HepG2 (cell line): ENCODE results near the gene CDK7. TPM values are rescaled to one million over a fixed set of nuclear protein-coding genes. Genes with fewer than 3 reads are reported as not detected.
A peak's percentile ranks its signal among the peaks of the same experiment; 100 is the strongest.

Source experiments
- CEBPG ChIP-seq: IDR thresholded peaks from 2 replicates; pipeline ENCODE4 v1.6.1; 2016
- PHF21A ChIP-seq: sonication (generic); formaldehyde crosslinking; IDR thresholded peaks from 2 replicates; pipeline ENCODE4 v1.5.0; 2020; ENCODE audit warnings: mild to moderate bottlenecking, missing genetic modification reagents
- RARA ChIP-seq: IDR thresholded peaks from 2 replicates; pipeline ENCODE4 v1.6.1; 2016; ENCODE audit warnings: missing genetic modification reagents, missing compliant biosample characterization
- SRF ChIP-seq: IDR thresholded peaks from 2 replicates; pipeline ENCODE4 v1.6.1; 2011; ENCODE audit warnings: mild to moderate bottlenecking, low read depth, low read length, moderate library complexity
- TAF15 ChIP-seq: fragments of 200-400 bp; formaldehyde crosslinking; IDR thresholded peaks from one replicate; pipeline ENCODE4 v1.6.1; 2018; ENCODE audit warnings: mild to moderate bottlenecking, low read depth, low read length; ENCODE audit not compliant: poor library complexity, severe bottlenecking
- ZBTB20 ChIP-seq: sonication (generic); formaldehyde crosslinking; IDR thresholded peaks from 2 replicates; pipeline ENCODE4 v1.8.1; 2023; ENCODE audit warnings: missing genetic modification reagents, low read depth, mild to moderate bottlenecking, borderline replicate concordance
- ZFP41 ChIP-seq: sonication (generic); formaldehyde crosslinking; IDR thresholded peaks from 2 replicates; pipeline ENCODE4 v1.4.0; 2020; ENCODE audit warnings: mild to moderate bottlenecking, missing genetic modification reagents, borderline replicate concordance
- ZNF292 ChIP-seq: sonication (generic); formaldehyde crosslinking; IDR thresholded peaks from 2 replicates; pipeline ENCODE4 v1.8.1; 2022; ENCODE audit warnings: mild to moderate bottlenecking, low read depth, missing genetic modification reagents, borderline replicate concordance
- ZNF343 ChIP-seq: sonication (generic); formaldehyde crosslinking; IDR thresholded peaks from 2 replicates; pipeline ENCODE4 v1.4.0; 2020; ENCODE audit warnings: mild to moderate bottlenecking, missing genetic modification reagents
- ZZZ3 ChIP-seq: sonication (generic); formaldehyde crosslinking; IDR thresholded peaks from 2 replicates; pipeline ENCODE4 v1.4.0; 2020; ENCODE audit warnings: missing genetic modification reagents, mild to moderate bottlenecking, borderline replicate concordance
- polyA plus RNA-seq, 8 experiments: library from polyadenylated mRNA; depleted of rRNA in 3 of 8; stranded (reverse) in 7 of 8; unstranded in 1 of 8; fragments of >200 nt; fragmentation: Illumina TruSeq in 4 of 8; extraction: Trizol in 4 of 8; gene quantifications; 2 replicates each; pipeline versions ENCODE4 v1.2.1 to v1.2.3, GENCODE V29; 2011 to 2016; ENCODE audit warnings: low read depth in 4 of 8, missing spikeins in 1 of 8, mixed read lengths in 1 of 8; ENCODE audit not compliant: insufficient read depth in 1 of 8
- total RNA-seq, 5 experiments: library from RNA; depleted of rRNA; stranded (reverse); fragments of >200 nt; fragmentation: Illumina TruSeq; extraction: Trizol; gene quantifications; 2 replicates each; pipeline ENCODE4 v1.2.3, GENCODE V29; 2016; ENCODE audit warnings: low read depth in 1 of 5
- TF ChIP-seq, protein P1 (sequence below): sonication (generic); formaldehyde crosslinking; IDR thresholded peaks from 2 replicates; pipeline ENCODE4 v1.5.1; 2020; ENCODE audit warnings: mild to moderate bottlenecking, missing genetic modification reagents, borderline replicate concordance
- TF ChIP-seq, protein P2 (sequence below): sonication (generic); IDR thresholded peaks from 2 replicates; pipeline ENCODE4 v1.6.1; 2016; ENCODE audit warnings: low read depth, borderline replicate concordance
- TF ChIP-seq, protein P3 (sequence below): sonication (generic); formaldehyde crosslinking; conservative IDR thresholded peaks from 2 replicates; pipeline ENCODE4 v1.8.1; 2023; ENCODE audit warnings: missing genetic modification reagents
- TF ChIP-seq, protein P4 (sequence below): IDR thresholded peaks from 2 replicates; pipeline ENCODE4 v1.6.1; 2012; ENCODE audit warnings: low read length, improper control_type of control experiment
- TF ChIP-seq, protein P5 (sequence below): sonication (generic); formaldehyde crosslinking; IDR thresholded peaks from 2 replicates; pipeline ENCODE4 v1.4.0; 2020; ENCODE audit warnings: missing genetic modification reagents, borderline replicate concordance
- TF ChIP-seq, protein P6 (sequence below): sonication (generic); formaldehyde crosslinking; IDR thresholded peaks from 2 replicates; pipeline ENCODE4 v1.4.0; 2020; ENCODE audit warnings: missing genetic modification reagents

CDK7 gene
- total and polyA plus RNA-seq, 2 of the 13 experiments (the other 11 are each of a cell fraction or from before 2014, with no cell fraction given), result 41.2 to 54.9 TPM

DNA sequence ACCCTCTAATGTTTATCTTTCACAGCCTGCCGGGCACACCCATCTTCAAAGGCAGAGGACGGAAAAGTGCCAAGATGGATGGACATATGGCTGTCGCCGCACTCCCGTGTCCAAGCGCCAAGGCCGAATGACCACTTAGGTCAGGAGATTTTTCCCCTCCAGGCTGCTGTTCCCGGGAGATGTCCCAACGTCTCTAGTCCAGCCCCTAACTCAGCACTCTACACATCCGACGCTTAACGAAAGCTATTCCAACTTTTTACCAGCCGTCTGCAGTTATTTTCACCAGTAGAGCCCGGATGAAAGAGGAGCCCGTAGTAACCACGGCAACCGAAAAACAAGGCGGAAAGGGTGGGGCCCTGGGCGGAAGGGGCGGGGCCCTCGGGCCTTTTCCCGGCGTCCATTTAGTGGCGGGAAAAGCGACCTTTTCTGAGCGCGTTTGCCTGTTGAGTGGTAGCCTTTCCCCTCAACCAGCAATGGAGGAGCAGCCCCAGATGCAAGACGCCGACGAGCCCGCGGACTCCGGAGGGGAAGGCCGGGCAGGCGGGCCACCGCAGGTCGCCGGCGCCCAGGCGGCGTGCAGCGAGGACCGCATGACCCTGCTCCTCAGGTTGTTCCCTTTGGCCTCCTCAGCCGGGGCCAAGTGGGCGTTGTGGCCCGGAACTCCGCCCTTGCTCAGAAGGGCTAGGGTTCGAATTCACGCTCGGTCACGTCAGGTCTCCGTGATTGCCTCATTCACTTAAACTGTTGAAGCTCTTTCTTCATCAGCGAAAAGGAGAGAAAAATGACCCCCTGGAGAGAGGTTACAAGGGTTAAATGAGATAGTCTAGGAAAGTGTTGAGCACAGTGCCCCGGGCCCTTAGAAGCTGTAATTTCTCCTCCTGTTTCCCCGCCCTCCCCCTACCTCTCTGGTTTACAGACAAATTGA lies 45.3 kb upstream of the CDK7 start, which contains the start of gene CENPH (continued):
- TF ChIP-seq, protein P1, sequence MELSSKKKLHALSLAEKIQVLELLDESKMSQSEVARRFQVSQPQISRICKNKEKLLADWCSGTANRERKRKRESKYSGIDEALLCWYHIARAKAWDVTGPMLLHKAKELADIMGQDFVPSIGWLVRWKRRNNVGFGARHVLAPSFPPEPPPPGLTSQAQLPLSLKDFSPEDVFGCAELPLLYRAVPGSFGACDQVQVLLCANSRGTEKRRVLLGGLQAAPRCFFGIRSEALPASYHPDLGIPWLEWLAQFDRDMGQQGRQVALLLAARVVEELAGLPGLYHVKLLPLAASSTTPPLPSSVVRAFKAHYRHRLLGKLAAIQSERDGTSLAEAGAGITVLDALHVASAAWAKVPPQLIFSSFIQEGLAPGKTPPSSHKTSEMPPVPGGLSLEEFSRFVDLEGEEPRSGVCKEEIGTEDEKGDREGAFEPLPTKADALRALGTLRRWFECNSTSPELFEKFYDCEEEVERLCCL (CRISPR knock-in tag), result no peak
- TF ChIP-seq SRF (no peak), ZNF343 (0 out of 2 replicates have a peak, but pooled peaks have one; percentile 65), TAF15 (no peak), CEBPG (peak; percentile 74), PHF21A (CRISPR knock-in tag) (peak; percentile 81), ZNF292 (no peak), ZFP41 (0 out of 2 replicates have a peak, but pooled peaks have one; percentile 42), ZZZ3 (CRISPR knock-in tag) (0 out of 2 replicates have a peak, but pooled peaks have one; percentile 70), RARA (CRISPR knock-in tag) (peak; percentile 30; the same call in 1 of the 2 replicates), ZBTB20 (no peak)
- TF ChIP-seq, protein P2, sequence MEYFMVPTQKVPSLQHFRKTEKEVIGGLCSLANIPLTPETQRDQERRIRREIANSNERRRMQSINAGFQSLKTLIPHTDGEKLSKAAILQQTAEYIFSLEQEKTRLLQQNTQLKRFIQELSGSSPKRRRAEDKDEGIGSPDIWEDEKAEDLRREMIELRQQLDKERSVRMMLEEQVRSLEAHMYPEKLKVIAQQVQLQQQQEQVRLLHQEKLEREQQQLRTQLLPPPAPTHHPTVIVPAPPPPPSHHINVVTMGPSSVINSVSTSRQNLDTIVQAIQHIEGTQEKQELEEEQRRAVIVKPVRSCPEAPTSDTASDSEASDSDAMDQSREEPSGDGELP, result peak; percentile 13; the same call in 1 of the 2 replicates
- TF ChIP-seq, protein P3, sequence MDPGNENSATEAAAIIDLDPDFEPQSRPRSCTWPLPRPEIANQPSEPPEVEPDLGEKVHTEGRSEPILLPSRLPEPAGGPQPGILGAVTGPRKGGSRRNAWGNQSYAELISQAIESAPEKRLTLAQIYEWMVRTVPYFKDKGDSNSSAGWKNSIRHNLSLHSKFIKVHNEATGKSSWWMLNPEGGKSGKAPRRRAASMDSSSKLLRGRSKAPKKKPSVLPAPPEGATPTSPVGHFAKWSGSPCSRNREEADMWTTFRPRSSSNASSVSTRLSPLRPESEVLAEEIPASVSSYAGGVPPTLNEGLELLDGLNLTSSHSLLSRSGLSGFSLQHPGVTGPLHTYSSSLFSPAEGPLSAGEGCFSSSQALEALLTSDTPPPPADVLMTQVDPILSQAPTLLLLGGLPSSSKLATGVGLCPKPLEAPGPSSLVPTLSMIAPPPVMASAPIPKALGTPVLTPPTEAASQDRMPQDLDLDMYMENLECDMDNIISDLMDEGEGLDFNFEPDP (CRISPR knock-in tag), result 0 out of 2 replicates have a peak, but pooled peaks have one; percentile 32
- TF ChIP-seq, protein P4, sequence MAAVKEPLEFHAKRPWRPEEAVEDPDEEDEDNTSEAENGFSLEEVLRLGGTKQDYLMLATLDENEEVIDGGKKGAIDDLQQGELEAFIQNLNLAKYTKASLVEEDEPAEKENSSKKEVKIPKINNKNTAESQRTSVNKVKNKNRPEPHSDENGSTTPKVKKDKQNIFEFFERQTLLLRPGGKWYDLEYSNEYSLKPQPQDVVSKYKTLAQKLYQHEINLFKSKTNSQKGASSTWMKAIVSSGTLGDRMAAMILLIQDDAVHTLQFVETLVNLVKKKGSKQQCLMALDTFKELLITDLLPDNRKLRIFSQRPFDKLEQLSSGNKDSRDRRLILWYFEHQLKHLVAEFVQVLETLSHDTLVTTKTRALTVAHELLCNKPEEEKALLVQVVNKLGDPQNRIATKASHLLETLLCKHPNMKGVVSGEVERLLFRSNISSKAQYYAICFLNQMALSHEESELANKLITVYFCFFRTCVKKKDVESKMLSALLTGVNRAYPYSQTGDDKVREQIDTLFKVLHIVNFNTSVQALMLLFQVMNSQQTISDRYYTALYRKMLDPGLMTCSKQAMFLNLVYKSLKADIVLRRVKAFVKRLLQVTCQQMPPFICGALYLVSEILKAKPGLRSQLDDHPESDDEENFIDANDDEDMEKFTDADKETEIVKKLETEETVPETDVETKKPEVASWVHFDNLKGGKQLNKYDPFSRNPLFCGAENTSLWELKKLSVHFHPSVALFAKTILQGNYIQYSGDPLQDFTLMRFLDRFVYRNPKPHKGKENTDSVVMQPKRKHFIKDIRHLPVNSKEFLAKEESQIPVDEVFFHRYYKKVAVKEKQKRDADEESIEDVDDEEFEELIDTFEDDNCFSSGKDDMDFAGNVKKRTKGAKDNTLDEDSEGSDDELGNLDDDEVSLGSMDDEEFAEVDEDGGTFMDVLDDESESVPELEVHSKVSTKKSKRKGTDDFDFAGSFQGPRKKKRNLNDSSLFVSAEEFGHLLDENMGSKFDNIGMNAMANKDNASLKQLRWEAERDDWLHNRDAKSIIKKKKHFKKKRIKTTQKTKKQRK, result no peak
- TF ChIP-seq, protein P5, sequence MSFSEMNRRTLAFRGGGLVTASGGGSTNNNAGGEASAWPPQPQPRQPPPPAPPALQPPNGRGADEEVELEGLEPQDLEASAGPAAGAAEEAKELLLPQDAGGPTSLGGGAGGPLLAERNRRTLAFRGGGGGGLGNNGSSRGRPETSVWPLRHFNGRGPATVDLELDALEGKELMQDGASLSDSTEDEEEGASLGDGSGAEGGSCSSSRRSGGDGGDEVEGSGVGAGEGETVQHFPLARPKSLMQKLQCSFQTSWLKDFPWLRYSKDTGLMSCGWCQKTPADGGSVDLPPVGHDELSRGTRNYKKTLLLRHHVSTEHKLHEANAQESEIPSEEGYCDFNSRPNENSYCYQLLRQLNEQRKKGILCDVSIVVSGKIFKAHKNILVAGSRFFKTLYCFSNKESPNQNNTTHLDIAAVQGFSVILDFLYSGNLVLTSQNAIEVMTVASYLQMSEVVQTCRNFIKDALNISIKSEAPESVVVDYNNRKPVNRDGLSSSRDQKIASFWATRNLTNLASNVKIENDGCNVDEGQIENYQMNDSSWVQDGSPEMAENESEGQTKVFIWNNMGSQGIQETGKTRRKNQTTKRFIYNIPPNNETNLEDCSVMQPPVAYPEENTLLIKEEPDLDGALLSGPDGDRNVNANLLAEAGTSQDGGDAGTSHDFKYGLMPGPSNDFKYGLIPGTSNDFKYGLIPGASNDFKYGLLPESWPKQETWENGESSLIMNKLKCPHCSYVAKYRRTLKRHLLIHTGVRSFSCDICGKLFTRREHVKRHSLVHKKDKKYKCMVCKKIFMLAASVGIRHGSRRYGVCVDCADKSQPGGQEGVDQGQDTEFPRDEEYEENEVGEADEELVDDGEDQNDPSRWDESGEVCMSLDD (CRISPR knock-in tag), result no peak
- TF ChIP-seq, protein P6, sequence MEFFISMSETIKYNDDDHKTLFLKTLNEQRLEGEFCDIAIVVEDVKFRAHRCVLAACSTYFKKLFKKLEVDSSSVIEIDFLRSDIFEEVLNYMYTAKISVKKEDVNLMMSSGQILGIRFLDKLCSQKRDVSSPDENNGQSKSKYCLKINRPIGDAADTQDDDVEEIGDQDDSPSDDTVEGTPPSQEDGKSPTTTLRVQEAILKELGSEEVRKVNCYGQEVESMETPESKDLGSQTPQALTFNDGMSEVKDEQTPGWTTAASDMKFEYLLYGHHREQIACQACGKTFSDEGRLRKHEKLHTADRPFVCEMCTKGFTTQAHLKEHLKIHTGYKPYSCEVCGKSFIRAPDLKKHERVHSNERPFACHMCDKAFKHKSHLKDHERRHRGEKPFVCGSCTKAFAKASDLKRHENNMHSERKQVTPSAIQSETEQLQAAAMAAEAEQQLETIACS, result peak; percentile 42; the same call in 1 of the 2 replicates
